Calu3 (cell line): Measurements from ENCODE around the gene CYP4F3. TPM values are rescaled to one million over a fixed set of nuclear protein-coding genes. Genes with fewer than 3 reads are reported as not detected.
"Not testable (repeated sequence)": the region's sequence is repeated elsewhere in the genome, so short reads cannot be mapped to it uniquely, and the experiment has no call there.

Experiments
- BruUV-seq: library from RNA; stranded (reverse); fragments of 400-500 nt; replicated peaks from 2 replicates; lab custom pipeline; 2021; lab: Mats Ljungman, UMichigan
- CTCF ChIA-PET: fragments of 300-600 bp; sonication (Branson Sonifier 250); formaldehyde crosslinking; loops from one replicate; lab custom pipeline; 2022; ENCODE audit warnings: antibody characterized with exemption; lab: Charles Lee
- DNase-seq: peaks from one replicate; pipeline ENCODE4 v3.0.0; 2022
- H3K27ac Mint-ChIP-seq: one replicate; pipeline ENCODE4 v1.8.0; 2022; ENCODE audit warnings: mixed read lengths; ENCODE audit not compliant: unreplicated experiment
- H3K27me3 Mint-ChIP-seq: one replicate; pipeline ENCODE4 v1.8.0; 2022; ENCODE audit warnings: mixed read lengths; ENCODE audit not compliant: unreplicated experiment
- H3K36me3 Mint-ChIP-seq: one replicate; pipeline ENCODE4 v1.8.0; 2022; ENCODE audit warnings: mild to moderate bottlenecking, moderate library complexity, mixed read lengths; ENCODE audit not compliant: insufficient read depth, unreplicated experiment
- H3K4me1 Mint-ChIP-seq: one replicate; pipeline ENCODE4 v1.8.0; 2022; ENCODE audit warnings: mild to moderate bottlenecking, low read depth, mixed read lengths; ENCODE audit not compliant: unreplicated experiment
- H3K4me3 Mint-ChIP-seq: one replicate; pipeline ENCODE4 v1.8.0; 2022; ENCODE audit warnings: mild to moderate bottlenecking, low read depth, moderate library complexity, mixed read lengths; ENCODE audit not compliant: unreplicated experiment
- H3K9me3 Mint-ChIP-seq: one replicate; pipeline ENCODE4 v1.8.0; 2022; ENCODE audit warnings: low read depth, mixed read lengths; ENCODE audit not compliant: unreplicated experiment
- CTCF ChIP-seq: fragments of 200-600 bp; IDR thresholded peaks from one replicate; pipeline ENCODE4 v1.8.0; 2022; ENCODE audit warnings: antibody characterized with exemption; ENCODE audit not compliant: unreplicated experiment
- intact Hi-C: fragments of 100-400 bp; cut with micrococcal nuclease; formaldehyde crosslinking; loops from one replicate; pipeline ENCODE4 v1.10.0; 2022; ENCODE audit not compliant: unreplicated experiment
- total RNA-seq: library from RNA; stranded (reverse); gene quantifications from 2 replicates; pipeline ENCODE4 v1.2.3, GENCODE V29; 2022

CYP4F3 gene
- total RNA-seq, 1 experiment from 2014 or later, result 6.9 TPM

DNA sequence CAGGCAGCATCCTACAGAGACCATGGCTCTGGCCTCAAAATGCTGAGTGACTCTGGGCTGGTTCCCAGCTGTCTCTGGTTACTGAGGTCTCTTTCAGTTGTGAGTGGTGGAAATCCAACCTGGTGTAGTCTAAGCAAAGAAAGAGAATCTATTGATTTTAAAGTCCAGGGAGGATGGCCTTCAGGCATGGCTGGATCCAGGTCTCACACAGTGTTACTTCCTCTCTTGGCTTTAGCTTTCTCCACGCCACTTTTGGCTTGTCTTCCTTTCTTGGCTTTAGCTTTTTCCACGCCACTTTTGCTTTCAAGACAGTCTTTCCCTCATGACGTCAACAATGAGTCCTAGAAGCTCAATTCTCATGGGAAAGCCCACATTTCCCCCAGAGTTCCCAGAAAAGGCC lies 4.1 kb downstream of the CYP4F3 start:
- intact Hi-C loops, result no loop called here

GRCh38 chr19:15649526-15649925 lies 8.8 kb downstream of the CYP4F3 start:
- no TSS peak for BruUV-seq
- H3K27me3 Mint-ChIP-seq, result no peaks in the 10 kb centered on the region
- CTCF ChIA-PET, result interaction anchor here (0.6 kb wide), 1 partner anchor 20 kb away, joined by 3 read pairs; no protein-coding TSS in a partner anchor
- H3K9me3 Mint-ChIP-seq, result no peaks in the 10 kb centered on the region
- no peak for DNase-seq
- no peak overlapping the region for H3K4me3 Mint-ChIP-seq
- H3K27ac Mint-ChIP-seq, result no peak overlapping the region
- no peaks in the 10 kb centered on the region for H3K4me1 Mint-ChIP-seq
- intact Hi-C loops, result no loop called here
- no peak for TF ChIP-seq CTCF
- no peaks in the 10 kb centered on the region for H3K36me3 Mint-ChIP-seq

More for the DNA sequence above, 4.1 kb downstream of the CYP4F3 start:
- Mint-ChIP-seq H3K27me3 (no peaks in the 10 kb centered on the region), H3K4me1 (peaks cover 27% of the 10 kb centered on the region), H3K4me3 (no peak overlapping the region), H3K9me3 (peaks cover 4% of the 10 kb centered on the region), H3K36me3 (peaks cover 15% of the 10 kb centered on the region), H3K27ac (no peak overlapping the region)
- TF ChIP-seq CTCF, result no peak
- CTCF ChIA-PET, result interaction anchor here (0.5 kb wide), 1 partner anchor 447 kb away, joined by 3 read pairs; no protein-coding TSS in a partner anchor
- no peak for DNase-seq
- BruUV-seq, result no TSS peak

DNA sequence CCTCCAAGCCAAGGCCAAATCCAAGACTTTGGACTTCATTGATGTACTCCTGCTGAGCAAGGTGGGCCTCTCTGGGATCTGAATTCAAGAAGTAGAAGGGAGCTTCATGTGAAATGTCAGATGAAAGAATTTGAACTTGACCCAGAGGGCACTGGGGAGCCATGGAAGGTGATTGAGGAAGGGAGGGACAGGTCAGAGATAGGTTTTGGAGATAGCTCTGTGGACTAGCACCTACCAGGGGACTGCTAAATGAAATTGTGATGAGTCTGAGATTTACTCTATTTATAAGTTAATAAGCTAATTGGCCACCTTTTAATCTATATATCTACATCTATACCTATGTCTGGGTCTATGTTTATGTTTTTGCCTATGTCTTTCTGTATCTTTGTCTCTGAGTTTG lies 9.4 kb downstream of the CYP4F3 start:
- H3K27me3 Mint-ChIP-seq, H3K36me3 Mint-ChIP-seq, intact Hi-C loops, DNase-seq, H3K27ac Mint-ChIP-seq, H3K4me3 Mint-ChIP-seq, H3K4me1 Mint-ChIP-seq, BruUV-seq, H3K9me3 Mint-ChIP-seq: not testable (repeated sequence)
- CTCF ChIA-PET, result interaction anchor here (0.6 kb wide), 1 partner anchor 21 kb away, joined by 3 read pairs; no protein-coding TSS in a partner anchor

DNA sequence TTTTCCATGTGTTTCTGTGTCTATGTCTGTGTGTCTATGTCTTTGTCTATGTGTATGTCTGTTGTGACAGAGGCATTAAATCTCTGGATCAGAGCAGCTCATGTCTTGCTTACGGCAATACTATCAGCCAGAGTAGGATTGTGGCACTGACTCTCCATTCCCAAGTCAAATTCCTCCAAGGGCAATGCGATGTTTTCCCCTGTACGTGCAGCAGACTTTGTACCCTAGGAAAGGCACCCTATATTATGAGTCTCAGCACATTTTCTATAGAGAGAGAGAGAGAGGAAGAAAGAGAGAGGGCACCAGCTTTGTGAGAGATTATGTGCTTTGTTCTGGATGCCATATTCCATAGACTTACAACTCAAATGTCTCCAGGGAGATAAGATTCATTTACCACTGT lies 11.1 kb downstream of the CYP4F3 start:
- TF ChIP-seq CTCF, result no peak

GRCh38 chr19:15652559-15653278 lies 12.0 kb downstream of the CYP4F3 start:
- no TSS peak for BruUV-seq

More for the DNA sequence above, 11.1 kb downstream of the CYP4F3 start:
- Mint-ChIP-seq H3K9me3 (no peaks in the 10 kb centered on the region), H3K4me1 (no peaks in the 10 kb centered on the region), H3K27me3 (no peaks in the 10 kb centered on the region), H3K36me3 (no peaks in the 10 kb centered on the region), H3K4me3 (no peak overlapping the region), H3K27ac (no peak overlapping the region)
- no TSS peak for BruUV-seq
- intact Hi-C loops, result no loop called here
- CTCF ChIA-PET, result no interaction called here
- no peak for DNase-seq

More at GRCh38 chr19:15652559-15653278, 12.0 kb downstream of the CYP4F3 start:
- Mint-ChIP-seq H3K36me3 (no peaks in the 10 kb centered on the region), H3K27ac (no peak overlapping the region), H3K4me3 (no peak overlapping the region), H3K27me3 (no peaks in the 10 kb centered on the region), H3K4me1 (no peaks in the 10 kb centered on the region), H3K9me3 (no peaks in the 10 kb centered on the region)
- CTCF ChIA-PET, result no interaction called here
- DNase-seq, result no peak
- no peak for TF ChIP-seq CTCF
- intact Hi-C loops, result no loop called here
